ENCODE measurements around the gene SPON1. TPM values are rescaled to one million over a fixed set of nuclear protein-coding genes. Genes with fewer than 3 reads are reported as not detected.

The SPON1 gene
- total RNA-seq, 1 donor from 2014 or later, result 328 TPM

- no peak for DNase-seq (ENCODE audit: low spot score)
Observed at GRCh38 chr11:14314127-14314526, 351.6 kb downstream of the SPON1 start.

- no peak for DNase-seq (ENCODE audit: low spot score)
Observed at GRCh38 chr11:14315130-14315529, 352.6 kb downstream of the SPON1 start.
